GM10248 (cell line): ENCODE data around the gene SOD1.

Experiments used
- CTCF ChIA-PET: fragments of 300-600 bp; sonication (Branson Sonifier 250); formaldehyde crosslinking; extraction: SDS; loops from one replicate; lab custom pipeline; 2021; ENCODE audit warnings: antibody characterized with exemption; lab: Yijun Ruan, JAX
- POLR2A ChIA-PET: fragments of 350-650 bp; sonication (Branson Sonifier 250); formaldehyde crosslinking; extraction: SDS; loops from one replicate; lab custom pipeline; 2020; ENCODE audit warnings: antibody characterized with exemption; lab: Yijun Ruan, JAX
- DNase-seq: peaks from one replicate; pipeline ENCODE4 v3.0.0; 2012; ENCODE audit errors: extremely low spot score
- TF ChIP-seq, protein P1 (sequence below): IDR thresholded peaks from 2 replicates; pipeline ENCODE4 v1.5.1; 2012; ENCODE audit warnings: mild to moderate bottlenecking, low read depth; ENCODE audit errors: extremely low read depth, missing control alignments, control extremely low read depth

Gene SOD1

DNA sequence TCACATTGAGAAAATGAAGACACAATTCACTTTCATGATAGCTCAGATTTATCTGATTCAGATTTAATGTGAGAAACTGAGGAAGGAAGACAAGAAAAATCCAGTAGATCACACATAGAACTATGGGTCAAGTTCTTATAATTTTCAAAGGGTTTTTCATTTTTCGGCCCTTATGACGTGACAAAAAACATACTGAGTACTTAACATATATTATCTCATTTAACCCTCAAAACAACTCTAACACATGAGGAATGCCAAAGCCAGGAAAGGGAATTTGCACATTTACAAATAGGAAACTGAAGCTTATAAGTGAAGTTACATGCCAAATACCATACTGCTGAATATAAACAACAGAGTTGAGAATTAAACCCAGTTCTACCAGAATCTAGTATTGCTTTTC is 27.6 kb downstream of the SOD1 start:
- DNase-seq: no peak
- ChIA-PET CTCF (interaction anchor here (1.4 to 2.7 kb wide), 3 partner anchors 9 to 37 kb away, joined by 3 to 10 read pairs (median 4); no protein-coding TSS in a partner anchor), POLR2A (no interaction called here)
- TF ChIP-seq, protein P1, sequence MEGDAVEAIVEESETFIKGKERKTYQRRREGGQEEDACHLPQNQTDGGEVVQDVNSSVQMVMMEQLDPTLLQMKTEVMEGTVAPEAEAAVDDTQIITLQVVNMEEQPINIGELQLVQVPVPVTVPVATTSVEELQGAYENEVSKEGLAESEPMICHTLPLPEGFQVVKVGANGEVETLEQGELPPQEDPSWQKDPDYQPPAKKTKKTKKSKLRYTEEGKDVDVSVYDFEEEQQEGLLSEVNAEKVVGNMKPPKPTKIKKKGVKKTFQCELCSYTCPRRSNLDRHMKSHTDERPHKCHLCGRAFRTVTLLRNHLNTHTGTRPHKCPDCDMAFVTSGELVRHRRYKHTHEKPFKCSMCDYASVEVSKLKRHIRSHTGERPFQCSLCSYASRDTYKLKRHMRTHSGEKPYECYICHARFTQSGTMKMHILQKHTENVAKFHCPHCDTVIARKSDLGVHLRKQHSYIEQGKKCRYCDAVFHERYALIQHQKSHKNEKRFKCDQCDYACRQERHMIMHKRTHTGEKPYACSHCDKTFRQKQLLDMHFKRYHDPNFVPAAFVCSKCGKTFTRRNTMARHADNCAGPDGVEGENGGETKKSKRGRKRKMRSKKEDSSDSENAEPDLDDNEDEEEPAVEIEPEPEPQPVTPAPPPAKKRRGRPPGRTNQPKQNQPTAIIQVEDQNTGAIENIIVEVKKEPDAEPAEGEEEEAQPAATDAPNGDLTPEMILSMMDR: no peak

DNA sequence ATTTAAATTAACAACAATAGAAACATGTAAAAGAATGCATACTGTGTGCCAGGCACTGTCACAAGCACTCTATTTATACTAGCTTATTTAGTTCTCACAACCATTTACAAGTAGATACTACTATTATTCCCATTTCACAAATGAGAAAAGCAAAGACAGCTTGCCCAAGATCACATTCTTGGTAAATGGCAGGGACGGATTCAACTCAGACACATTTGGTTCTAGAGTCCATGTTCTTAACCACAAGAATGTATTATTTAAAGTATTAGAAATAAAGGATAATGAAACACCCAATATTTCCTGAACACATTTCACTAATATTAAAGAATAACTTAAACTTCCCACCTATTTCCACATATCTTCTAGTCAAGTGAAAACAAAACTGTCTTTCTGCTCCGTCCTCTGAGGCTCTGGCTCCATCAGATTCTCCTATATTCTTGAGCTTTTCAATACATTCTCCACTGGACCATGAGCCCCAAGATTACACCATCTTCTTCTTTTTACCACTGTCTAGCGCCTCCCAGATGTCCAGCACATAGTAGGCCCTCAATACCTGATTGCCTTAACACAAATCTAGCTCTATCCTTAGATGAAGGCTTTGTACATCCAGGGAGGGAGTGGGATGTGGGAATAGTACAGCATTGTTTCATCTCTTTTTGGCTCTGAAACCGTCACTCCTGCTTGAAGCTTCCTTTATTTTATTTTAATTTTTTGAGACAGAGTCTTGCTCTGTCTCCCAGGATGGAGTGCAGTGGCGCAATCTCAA is 29.3 kb downstream of the SOD1 start:
- ChIA-PET POLR2A (no interaction called here), CTCF (interaction anchor here (1.0 to 1.3 kb wide), 2 partner anchors 14 to 20 kb away, joined by 3 to 4 read pairs; no protein-coding TSS in a partner anchor)
- TF ChIP-seq, protein P1: no peak
- DNase-seq: no peak

DNA sequence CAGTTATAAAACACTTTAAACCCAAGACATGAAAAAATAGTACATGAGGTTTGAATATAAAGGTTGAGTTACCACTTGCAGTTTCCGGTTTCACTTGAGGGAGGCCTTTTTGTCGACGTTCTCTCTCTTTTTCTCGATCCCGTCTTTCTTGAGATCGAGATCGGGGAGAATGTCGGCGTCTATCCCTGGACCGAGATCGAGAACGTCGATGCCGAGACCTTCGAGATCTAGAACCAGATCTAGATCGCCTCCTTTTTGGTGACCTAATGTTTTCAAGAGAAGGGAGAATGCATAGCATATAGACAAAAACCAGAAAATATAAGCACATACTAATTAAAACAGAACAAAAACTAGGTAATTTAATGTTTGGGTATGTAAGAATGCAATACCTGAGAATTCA is 33.7 kb downstream of the SOD1 start:
- ChIA-PET CTCF (interaction anchor here (1.7 to 2.6 kb wide), 2 partner anchors 12 to 24 kb away, joined by 3 to 6 read pairs; no protein-coding TSS in a partner anchor), POLR2A (no interaction called here)
- TF ChIP-seq, protein P1: no peak
- DNase-seq: no peak

DNA sequence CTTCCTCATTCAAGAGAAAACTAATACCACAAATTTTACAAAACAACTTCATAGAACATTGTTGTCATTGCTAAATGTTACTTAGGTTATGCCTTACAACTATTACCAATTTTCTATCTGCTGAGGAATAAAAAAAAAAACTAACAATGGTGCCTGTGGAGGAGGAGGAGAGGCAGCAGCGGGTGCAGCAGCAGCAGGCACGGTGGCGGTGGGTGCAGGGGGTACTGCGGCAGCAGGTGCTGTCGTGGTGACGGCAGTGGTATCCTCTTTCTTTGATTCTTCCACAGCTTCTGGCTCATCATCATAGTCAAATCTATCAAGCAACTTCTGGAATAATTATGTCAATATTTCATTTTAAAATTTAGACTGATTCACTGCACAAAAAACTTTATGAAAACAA is 36.9 kb downstream of the SOD1 start:
- TF ChIP-seq, protein P1: no peak
- DNase-seq: no peak
- ChIA-PET CTCF (interaction anchor here (1.0 to 1.6 kb wide), 2 partner anchors 34 to 39 kb away, joined by 3 read pairs; no protein-coding TSS in a partner anchor), POLR2A (no interaction called here)

DNA sequence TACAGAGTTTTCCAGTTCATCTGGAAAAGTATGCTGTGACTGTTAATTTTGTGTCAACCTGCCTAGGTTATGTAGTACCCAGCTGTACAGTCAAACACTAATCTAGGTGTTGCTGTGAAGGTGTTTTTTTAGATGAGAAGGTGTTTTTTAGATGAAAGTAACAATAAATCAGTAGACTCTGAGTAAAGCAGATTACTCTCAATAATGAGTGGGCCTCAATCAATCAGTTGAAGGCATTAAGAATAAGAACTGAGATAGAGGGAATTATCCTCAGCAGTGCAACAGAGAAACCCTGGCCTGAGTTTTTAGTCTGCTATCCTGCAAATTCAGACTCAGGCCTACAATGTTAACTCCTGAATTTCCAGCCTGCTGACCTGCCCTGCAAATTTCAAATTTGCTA is 39.0 kb downstream of the SOD1 start:
- TF ChIP-seq, protein P1: no peak
- ChIA-PET POLR2A (no interaction called here), CTCF (no interaction called here)
- no peak for DNase-seq

DNA sequence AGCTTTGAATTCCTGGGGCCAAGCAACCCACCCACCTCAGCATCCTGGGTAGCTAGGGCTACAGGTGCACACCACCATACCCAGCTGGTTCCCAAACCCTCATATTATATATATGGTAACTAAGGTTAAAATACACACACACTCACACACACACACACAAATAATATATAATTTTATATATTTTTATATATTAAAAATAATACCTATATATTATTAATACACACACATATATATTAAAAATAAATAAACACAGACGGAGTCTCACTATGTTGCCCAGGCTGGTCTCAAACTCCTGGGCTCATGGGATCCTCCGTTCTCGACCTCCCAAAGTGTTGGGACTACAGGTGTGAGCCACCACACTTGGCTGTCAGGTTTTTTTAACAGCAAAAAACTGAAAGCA is 40.5 kb downstream of the SOD1 start:
- TF ChIP-seq, protein P1: no peak
- ChIA-PET CTCF (interaction anchor here (1.8 kb wide), 1 partner anchor 14 kb away, joined by 6 read pairs; no protein-coding TSS in a partner anchor), POLR2A (no interaction called here)
- DNase-seq: no peak
